ENCODE data around the gene COL27A1. TPM values are rescaled to one million over a fixed set of nuclear protein-coding genes. Genes with fewer than 3 reads are reported as not detected.

The COL27A1 gene
- total and polyA plus RNA-seq, 5 donors = 2.6 to 10.3 (median 8.4) TPM

DNA sequence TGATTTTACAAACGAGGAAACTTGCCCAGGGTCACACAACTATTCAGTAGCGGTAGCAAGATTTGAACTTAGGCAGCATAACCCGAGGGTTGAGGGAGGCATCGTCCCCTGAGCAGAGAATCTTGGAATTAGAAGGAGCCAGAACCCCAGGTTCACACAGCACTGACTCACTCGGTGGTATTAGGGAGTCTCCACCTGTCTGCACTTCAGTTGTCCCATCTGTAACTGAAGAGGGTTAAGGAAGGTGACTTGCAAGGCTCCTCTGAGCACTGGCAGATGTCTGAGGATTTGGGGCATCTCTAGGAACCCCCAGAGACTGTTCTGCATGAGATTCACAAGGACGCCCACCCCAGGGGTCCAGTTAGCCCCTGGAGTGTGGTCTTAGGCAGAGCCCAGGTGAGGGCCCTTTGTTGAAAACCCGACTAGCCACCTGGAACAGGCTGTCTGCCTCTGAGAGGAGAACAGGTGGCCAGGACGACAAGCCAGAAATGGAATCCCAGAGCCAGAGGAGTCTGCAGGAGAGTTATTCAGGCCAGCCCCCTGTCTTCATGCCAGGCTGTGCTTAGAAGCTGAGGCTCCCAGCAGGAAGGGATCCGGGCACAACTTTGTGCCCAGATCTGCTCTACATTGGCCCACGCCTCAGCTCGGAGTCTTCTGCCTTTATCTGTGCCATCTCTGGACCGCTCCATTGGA is 117.5 kb downstream of the COL27A1 start:
- no peaks in the 10 kb centered on the region for H3K4me1 ChIP-seq (ENCODE audit: control insufficient read depth, insufficient read depth, low read length)
- H3K27ac ChIP-seq (ENCODE audit: low read length) = no peak overlapping the region
- H3K4me3 ChIP-seq (ENCODE audit: low read length) = no peak overlapping the region
- H3K27me3 ChIP-seq (ENCODE audit: control insufficient read depth, insufficient read depth) = no peaks in the 10 kb centered on the region
- ATAC-seq = no peak
- intact Hi-C loops (cut with DNase I) = loop anchor here in 1 of 4 donors (10.0 kb wide), 1 partner anchor 118 kb away; the partner anchor contains the start of gene COL27A1
- 85% methylated on average over 12 of the region's 12 CpGs for WGBS
- H3K9me3 ChIP-seq (ENCODE audit: control insufficient read depth, low read length) = no peaks in the 10 kb centered on the region
- DNase-seq = peak in 2 of 3 donors; percentile 0 to 9

DNA sequence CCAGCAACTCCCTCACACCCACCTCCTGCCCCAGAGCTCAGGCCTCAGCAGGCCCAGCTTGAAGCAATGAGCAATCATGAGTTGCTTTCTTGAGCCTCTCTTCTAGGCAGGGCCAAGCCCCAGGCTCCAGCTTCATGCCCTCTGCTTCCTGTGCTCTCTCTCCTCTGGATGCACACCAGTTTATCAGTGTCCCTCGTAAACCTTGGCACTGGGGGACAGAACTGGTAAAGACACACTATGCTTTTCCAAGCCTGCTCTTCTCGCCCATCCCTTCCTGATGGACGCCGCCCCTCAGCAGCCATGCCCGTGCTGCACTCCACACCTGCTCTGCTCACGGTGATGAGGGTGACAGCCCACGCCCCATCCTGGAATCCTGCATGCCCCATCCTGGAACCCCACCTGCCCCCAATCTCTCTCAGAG is 118.1 kb downstream of the COL27A1 start:
- no peak overlapping the region for H3K4me3 ChIP-seq (ENCODE audit: low read length)
- DNase-seq = peak; percentile 1 to 20 (median 17)
- no peaks in the 10 kb centered on the region for H3K9me3 ChIP-seq (ENCODE audit: control insufficient read depth, low read length)
- no peaks in the 10 kb centered on the region for H3K4me1 ChIP-seq (ENCODE audit: control insufficient read depth, insufficient read depth, low read length)
- WGBS = 90% methylated on average over 7 of the region's 7 CpGs
- no peaks in the 10 kb centered on the region for H3K27me3 ChIP-seq (ENCODE audit: control insufficient read depth, insufficient read depth)
- H3K27ac ChIP-seq (ENCODE audit: low read length) = no peak overlapping the region
- intact Hi-C loops (cut with DNase I) = loop anchor here in 1 of 4 donors (10.0 kb wide), 1 partner anchor 119 kb away; the partner anchor contains the start of gene COL27A1
- no peak for ATAC-seq

DNA sequence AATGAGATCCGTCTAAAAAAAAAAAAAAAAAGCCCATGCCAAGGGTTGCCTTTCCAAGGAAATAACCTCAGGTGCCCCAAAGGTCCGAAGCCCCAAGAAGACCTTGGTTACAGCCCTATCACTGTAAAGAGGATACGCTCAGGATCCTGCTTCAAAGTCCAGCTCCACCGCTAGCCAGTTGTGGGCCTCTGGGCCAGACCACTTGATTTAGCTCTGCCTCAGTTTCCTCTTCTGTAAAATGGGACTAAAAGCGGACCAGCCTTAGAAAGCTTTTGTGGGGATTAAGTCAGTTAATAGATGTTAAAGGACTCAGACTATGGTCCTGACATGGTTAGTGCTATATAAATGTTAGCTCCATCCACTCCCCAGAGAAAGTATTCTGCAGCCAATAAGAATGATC is 118.9 kb downstream of the COL27A1 start:
- Histone ChIP-seq H3K27ac (ENCODE audit: low read length) (no peak overlapping the region), H3K4me3 (ENCODE audit: low read length) (no peak overlapping the region), H3K4me1 (ENCODE audit: control insufficient read depth, insufficient read depth, low read length) (no peaks in the 10 kb centered on the region), H3K27me3 (ENCODE audit: control insufficient read depth, insufficient read depth) (no peaks in the 10 kb centered on the region), H3K9me3 (ENCODE audit: control insufficient read depth, low read length) (no peaks in the 10 kb centered on the region)
- ATAC-seq (no peak), DNase-seq (peak in 2 of 3 donors; percentile 3 to 31)
- intact Hi-C loops (cut with DNase I) = loop anchor here in 1 of 4 donors (10.0 kb wide), 1 partner anchor 119 kb away; the partner anchor contains the start of gene COL27A1
- 94% methylated on average over 5 of the region's 5 CpGs for WGBS

DNA sequence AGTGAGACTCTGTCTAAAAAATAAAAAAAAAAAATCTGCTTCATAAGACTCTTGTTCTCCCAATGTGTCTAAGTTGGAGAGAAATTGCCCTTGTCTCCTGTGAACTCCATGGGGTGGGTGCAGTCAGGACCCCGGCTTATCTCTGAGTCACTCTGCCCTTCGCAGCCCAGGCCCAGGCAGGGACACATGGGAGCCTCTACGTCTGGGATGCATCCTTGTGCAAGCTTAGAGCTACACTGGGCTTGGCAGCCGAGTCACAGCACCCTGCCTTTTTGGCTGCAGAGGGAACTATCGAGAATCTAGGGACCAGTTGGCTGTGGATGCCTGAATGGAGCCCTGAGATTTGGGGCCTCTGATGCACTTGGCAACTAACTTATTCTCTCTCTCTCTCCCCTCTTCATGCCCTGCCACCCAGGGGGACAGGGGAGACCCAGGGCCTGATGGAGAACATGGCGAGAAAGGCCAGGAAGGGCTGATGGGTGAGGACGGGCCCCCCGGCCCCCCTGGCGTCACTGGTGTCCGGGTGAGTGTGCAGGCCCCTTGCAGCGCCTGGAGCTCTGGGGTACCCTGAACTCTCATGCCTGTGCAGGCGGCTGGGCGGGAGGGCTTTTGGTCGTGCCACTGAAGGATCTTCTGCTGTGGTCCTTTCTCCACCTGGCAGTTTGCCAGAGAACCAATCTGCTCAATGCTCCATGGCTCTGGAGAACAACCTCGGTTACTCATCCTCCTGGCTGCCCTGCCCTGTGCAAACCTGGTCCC is 120.1 kb downstream of the COL27A1 start:
- Histone ChIP-seq H3K27ac (ENCODE audit: low read length) (no peak overlapping the region), H3K4me3 (ENCODE audit: low read length) (no peak overlapping the region), H3K4me1 (ENCODE audit: control insufficient read depth, insufficient read depth, low read length) (no peaks in the 10 kb centered on the region), H3K9me3 (ENCODE audit: control insufficient read depth, low read length) (no peaks in the 10 kb centered on the region), H3K27me3 (ENCODE audit: control insufficient read depth, insufficient read depth) (no peaks in the 10 kb centered on the region)
- DNase-seq (peak; percentile 20 to 76 (median 43)), ATAC-seq (peak in 1 of 2 donors; percentile 41)
- WGBS = 87% methylated on average over 15 of the region's 15 CpGs
- intact Hi-C loops (cut with DNase I) = loop anchor here in 1 of 4 donors (10.0 kb wide), 1 partner anchor 121 kb away; the partner anchor contains the start of gene COL27A1

DNA sequence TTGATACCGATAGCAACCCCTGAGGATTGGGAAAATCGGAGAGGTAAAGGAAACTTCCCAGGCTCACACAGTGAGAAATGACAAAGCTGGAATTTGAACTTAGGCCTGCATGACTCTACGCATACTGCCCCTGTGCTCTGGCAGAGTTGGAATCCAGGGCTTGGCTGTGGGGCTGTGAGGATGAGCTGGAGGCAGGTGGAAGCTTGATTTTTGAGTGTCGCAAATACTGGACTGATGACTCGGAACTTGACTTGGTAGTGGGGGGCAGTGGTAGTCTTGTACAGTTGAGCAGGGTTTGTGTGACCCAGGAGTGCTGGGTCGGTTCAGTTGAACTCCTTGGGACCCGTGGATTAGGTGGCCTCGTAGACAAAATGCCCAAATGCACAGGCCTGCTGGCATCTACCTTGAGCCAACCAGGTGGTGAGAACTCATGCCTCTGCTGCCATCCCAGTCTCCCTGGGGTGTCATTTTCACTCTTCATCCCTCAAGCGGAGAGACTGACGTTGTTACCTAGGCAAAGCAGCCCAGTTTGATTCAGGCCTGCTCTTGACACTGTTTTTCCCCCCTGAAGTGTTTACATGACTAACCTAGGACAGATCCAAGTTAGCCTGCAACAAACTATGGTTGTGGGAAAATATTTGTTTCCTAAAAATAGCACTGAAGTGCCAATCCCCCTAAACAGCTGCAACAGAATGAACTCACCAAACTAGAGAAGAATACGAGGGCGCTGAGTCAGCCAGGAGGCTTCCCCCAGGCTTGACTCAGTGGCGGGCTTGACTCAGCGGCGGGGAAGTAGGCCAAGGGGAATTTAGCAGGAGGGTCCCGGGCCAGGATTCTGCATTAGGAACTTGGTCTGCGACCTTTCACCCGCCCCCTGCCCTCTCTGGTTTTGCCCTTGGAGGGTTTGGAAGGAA is 121.8 kb downstream of the COL27A1 start:
- WGBS = 89% methylated on average over 18 of the region's 18 CpGs
- Histone ChIP-seq H3K4me1 (ENCODE audit: control insufficient read depth, insufficient read depth, low read length) (peaks cover 5% of the 10 kb centered on the region), H3K27me3 (ENCODE audit: control insufficient read depth, insufficient read depth) (no peaks in the 10 kb centered on the region), H3K4me3 (ENCODE audit: low read length) (no peak overlapping the region), H3K27ac (ENCODE audit: low read length) (no peak overlapping the region), H3K9me3 (ENCODE audit: control insufficient read depth, low read length) (no peaks in the 10 kb centered on the region)
- peak; percentile 2 to 42 (median 23) for DNase-seq
- intact Hi-C loops (cut with DNase I) = loop anchor here in 1 of 4 donors (10.0 kb wide), 1 partner anchor 122 kb away; the partner anchor contains the start of gene COL27A1
- ATAC-seq = no peak

DNA sequence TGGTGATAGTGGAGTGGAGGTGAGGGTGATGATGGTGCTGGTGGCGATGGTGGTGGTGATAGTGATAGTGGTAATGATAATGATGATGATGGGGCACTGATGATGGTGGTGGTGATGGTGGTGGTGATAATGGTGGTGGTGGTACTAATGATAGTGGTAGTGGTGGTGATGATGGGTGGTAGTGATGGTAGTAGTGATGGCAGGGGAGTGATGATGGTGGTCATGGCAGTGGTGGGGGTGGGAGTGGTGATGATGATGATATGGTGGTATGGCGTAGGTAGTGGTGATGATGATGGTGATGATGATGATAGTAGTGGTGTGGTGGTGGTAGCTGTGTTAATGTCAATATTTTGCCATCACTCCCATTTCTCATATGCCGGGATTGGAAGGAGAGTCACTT is 123.0 kb downstream of the COL27A1 start:
- 75% methylated on average over 3 of the region's 3 CpGs for WGBS
- Histone ChIP-seq H3K9me3 (ENCODE audit: control insufficient read depth, low read length) (no peaks in the 10 kb centered on the region), H3K27me3 (ENCODE audit: control insufficient read depth, insufficient read depth) (no peaks in the 10 kb centered on the region), H3K27ac (ENCODE audit: low read length) (no peak overlapping the region), H3K4me3 (ENCODE audit: low read length) (no peak overlapping the region), H3K4me1 (ENCODE audit: control insufficient read depth, insufficient read depth, low read length) (peaks cover 5% of the 10 kb centered on the region)
- ATAC-seq (no peak), DNase-seq (no peak)
- intact Hi-C loops (cut with DNase I) = loop anchor here in 1 of 4 donors (10.0 kb wide), 1 partner anchor 124 kb away; the partner anchor contains the start of gene COL27A1

DNA sequence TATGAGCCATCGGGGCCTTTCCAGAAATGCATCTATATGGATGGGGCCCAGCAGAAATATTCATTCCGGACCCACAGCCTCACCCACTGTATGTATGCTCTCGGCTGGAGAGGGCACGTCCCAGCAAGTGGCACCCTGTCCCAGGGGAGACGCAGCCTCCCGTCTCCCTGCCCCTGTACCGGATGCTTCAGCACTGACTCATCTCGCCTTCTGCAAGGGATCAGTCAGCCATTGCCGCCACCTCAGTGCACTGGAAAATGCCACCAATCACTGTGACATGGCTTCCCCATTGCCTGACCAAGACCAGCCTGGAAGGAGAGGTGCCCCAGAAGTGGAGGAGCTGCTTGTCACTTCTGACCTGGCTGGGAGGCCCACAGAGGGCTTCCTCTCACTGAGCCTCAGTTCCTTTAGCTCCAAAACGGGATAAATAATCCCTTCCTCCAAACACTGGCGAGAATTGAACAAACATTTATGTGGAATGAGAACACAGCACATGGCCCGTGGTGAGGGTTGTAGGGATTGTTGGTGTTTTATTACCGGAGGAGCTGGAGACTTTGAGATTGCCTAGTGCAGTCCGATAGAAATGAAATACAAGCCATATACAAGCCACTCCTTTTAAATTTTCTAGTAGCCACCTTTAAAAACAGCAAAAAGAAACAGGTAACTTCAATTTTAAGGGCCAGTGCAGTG is 123.7 kb downstream of the COL27A1 start:
- intact Hi-C loops (cut with DNase I) = loop anchor here in 1 of 4 donors (10.0 kb wide), 1 partner anchor 124 kb away; the partner anchor contains the start of gene COL27A1
- H3K27ac ChIP-seq (ENCODE audit: low read length) = no peak overlapping the region
- no peak for ATAC-seq
- peaks cover 5% of the 10 kb centered on the region for H3K4me1 ChIP-seq (ENCODE audit: control insufficient read depth, insufficient read depth, low read length)
- 75% methylated on average over 14 of the region's 14 CpGs for WGBS
- no peaks in the 10 kb centered on the region for H3K27me3 ChIP-seq (ENCODE audit: control insufficient read depth, insufficient read depth)
- DNase-seq = peak; percentile 33 to 53 (median 34)
- H3K4me3 ChIP-seq (ENCODE audit: low read length) = no peak overlapping the region
- H3K9me3 ChIP-seq (ENCODE audit: control insufficient read depth, low read length) = no peaks in the 10 kb centered on the region

DNA sequence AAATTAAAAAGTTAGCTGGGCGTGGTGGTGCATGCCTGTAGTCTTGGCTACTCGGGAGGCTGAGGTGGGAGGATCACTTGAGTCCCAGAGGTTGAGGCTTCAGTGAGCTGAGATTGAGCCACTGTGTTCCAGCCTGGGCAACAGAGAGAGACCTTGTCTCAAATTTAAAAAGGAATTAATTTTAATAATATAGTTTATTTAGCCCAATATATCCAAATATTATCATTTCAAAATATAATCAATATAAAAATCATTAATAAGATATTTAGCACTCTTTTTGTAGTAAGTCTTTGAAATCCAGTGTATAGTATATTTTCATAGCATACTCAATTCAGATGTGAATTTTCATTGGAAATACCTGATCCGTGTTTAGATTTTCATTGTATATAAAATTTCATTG is 124.4 kb downstream of the COL27A1 start:
- no peak for DNase-seq
- intact Hi-C loops (cut with DNase I) = loop anchor here in 1 of 4 donors (10.0 kb wide), 1 partner anchor 125 kb away; the partner anchor contains the start of gene COL27A1
- Histone ChIP-seq H3K4me3 (ENCODE audit: low read length) (no peak overlapping the region), H3K27me3 (ENCODE audit: control insufficient read depth, insufficient read depth) (no peaks in the 10 kb centered on the region), H3K27ac (ENCODE audit: low read length) (no peak overlapping the region), H3K9me3 (ENCODE audit: control insufficient read depth, low read length) (no peaks in the 10 kb centered on the region), H3K4me1 (ENCODE audit: control insufficient read depth, insufficient read depth, low read length) (peaks cover 5% of the 10 kb centered on the region)
- no peak for ATAC-seq
- WGBS = 96% methylated on average over 3 of the region's 3 CpGs

DNA sequence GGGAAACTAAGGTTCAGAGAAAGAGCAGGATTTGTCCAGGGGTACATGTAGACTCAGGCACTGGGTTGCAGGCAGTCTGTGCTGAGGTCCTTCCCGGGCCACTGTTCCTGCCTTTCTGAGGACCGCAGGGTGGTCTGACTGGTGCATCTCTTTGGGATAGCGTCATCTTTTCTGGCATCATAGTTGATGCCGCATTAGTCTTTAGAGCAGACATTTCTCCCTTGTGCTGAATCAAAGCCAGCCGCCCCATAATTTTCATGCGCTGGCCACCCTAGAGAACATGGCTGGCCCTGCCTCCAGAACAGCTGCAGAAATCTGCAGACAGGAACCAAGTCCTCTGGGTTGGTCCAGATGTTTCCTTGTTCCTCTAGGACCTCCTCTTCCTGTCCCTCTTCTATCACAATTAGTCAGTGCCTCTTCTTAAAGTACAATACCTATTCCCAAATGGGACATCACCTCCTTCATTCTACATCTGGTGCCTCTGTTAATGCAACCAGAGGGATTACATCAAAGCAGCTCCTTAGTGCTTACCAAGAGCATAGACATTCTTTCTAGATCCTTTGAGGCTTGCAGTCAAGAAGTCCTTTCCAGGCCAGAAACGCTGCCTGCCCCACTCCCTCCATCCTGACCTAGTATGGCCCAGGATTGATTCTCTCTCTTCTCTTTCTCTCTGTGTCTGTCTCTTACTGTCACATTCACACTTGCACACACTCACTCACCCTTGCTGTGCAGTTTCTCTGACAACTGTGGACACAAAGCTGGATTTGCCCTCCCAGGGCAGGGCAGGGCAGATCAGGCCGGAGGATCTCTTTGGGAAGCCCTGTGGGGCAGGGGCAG is 125.5 kb downstream of the COL27A1 start:
- H3K4me3 ChIP-seq (ENCODE audit: low read length) = no peak overlapping the region
- H3K9me3 ChIP-seq (ENCODE audit: control insufficient read depth, low read length) = no peaks in the 10 kb centered on the region
- no peak overlapping the region for H3K27ac ChIP-seq (ENCODE audit: low read length)
- ATAC-seq = peak; percentile 25 to 52
- H3K4me1 ChIP-seq (ENCODE audit: control insufficient read depth, insufficient read depth, low read length) = peaks cover 5% of the 10 kb centered on the region
- H3K27me3 ChIP-seq (ENCODE audit: control insufficient read depth, insufficient read depth) = no peaks in the 10 kb centered on the region
- intact Hi-C loops (cut with DNase I) = no loop called here
- WGBS = 55% methylated on average over 8 of the region's 8 CpGs
- peak; percentile 29 to 47 (median 45) for DNase-seq
